Measurements from ENCODE around the gene ICAM5.

GRCh38 chr19:10334588-10335351 is 45.0 kb downstream of the ICAM5 start:
- TF ChIP-seq CTCF (IDR thresholded peaks at IDR 0.05) (peak in 2 of 3 experiments; percentile 7 to 16), POLR2A (IDR thresholded peaks at IDR 0.05; ENCODE audit: low read depth) (no peak), EP300 (IDR thresholded peaks at IDR 0.05) (no peak)
